Liver (tissue), 9 donors: ENCODE results near the gene FBN1. TPM values are rescaled to one million over a fixed set of nuclear protein-coding genes. Genes with fewer than 3 reads are reported as not detected.

Experiments
- DNase-seq: peaks from one replicate; pipeline ENCODE4 v3.0.0-alpha.2; 2017; ENCODE audit warnings: low spot score
- H3K27ac ChIP-seq, 2 donors: one replicate each; pipeline ENCODE4 v1.7.0; 2013; ENCODE audit warnings: inconsistent platforms in 2 of 2, low read length in 2 of 2, control low read depth in 1 of 2, low read depth in 1 of 2, mild to moderate bottlenecking in 1 of 2
- H3K27me3 ChIP-seq, 4 donors: one replicate each; pipeline versions ENCODE4 v1.6.1 to v1.7.0; 2013; ENCODE audit warnings: low read length in 3 of 4, inconsistent platforms in 1 of 4, mild to moderate bottlenecking in 1 of 4, moderate library complexity in 1 of 4; ENCODE audit not compliant: control insufficient read depth in 4 of 4, insufficient read depth in 4 of 4
- H3K36me3 ChIP-seq, 4 donors: one replicate each; pipeline versions ENCODE4 v1.6.1 to v1.7.0; 2013; ENCODE audit warnings: low read length in 3 of 4, mild to moderate bottlenecking in 3 of 4, low read depth in 1 of 4, moderate library complexity in 1 of 4; ENCODE audit not compliant: control insufficient read depth in 4 of 4, insufficient read depth in 3 of 4
- H3K4me1 ChIP-seq, 4 donors: one replicate each; pipeline versions ENCODE4 v1.6.1 to v1.7.0; 2013; ENCODE audit warnings: low read length in 3 of 4, mild to moderate bottlenecking in 3 of 4, moderate library complexity in 1 of 4; ENCODE audit not compliant: control insufficient read depth in 4 of 4, insufficient read depth in 4 of 4
- H3K4me3 ChIP-seq, 3 donors: one replicate each; pipeline versions ENCODE4 v1.6.1 to v1.7.0; 2013; ENCODE audit warnings: low read length in 3 of 3, control low read depth in 1 of 3, low read depth in 1 of 3, mild to moderate bottlenecking in 1 of 3
- H3K9ac ChIP-seq, 2 donors: one replicate each; pipeline ENCODE4 v1.7.0; 2013; ENCODE audit warnings: low read length in 2 of 2, mild to moderate bottlenecking in 2 of 2, moderate library complexity in 2 of 2, control low read depth in 1 of 2, low read depth in 1 of 2
- H3K9me3 ChIP-seq, 4 donors: one replicate each; pipeline versions ENCODE4 v1.6.1 to v1.7.0; 2013; ENCODE audit warnings: low read length in 3 of 4; ENCODE audit not compliant: control insufficient read depth in 4 of 4
- EGR1 ChIP-seq, 2 donors: IDR thresholded peaks; 2 replicates each; pipeline ENCODE4 v1.6.1; 2016 to 2018; ENCODE audit warnings: antibody characterized with exemption in 2 of 2, low read depth in 2 of 2
- FOXA1 ChIP-seq: IDR thresholded peaks from 2 replicates; pipeline ENCODE4 v1.6.1; 2016; ENCODE audit warnings: antibody characterized with exemption
- FOXA2 ChIP-seq: IDR thresholded peaks from 2 replicates; pipeline ENCODE4 v1.6.1; 2016; ENCODE audit warnings: antibody characterized with exemption
- HNF4A ChIP-seq, 2 donors: conservative IDR thresholded peaks; 2 replicates each; pipeline ENCODE4 v1.6.1; 2016; ENCODE audit warnings: antibody characterized with exemption in 2 of 2, mild to moderate bottlenecking in 2 of 2
- HNF4G ChIP-seq: IDR thresholded peaks from 2 replicates; pipeline ENCODE4 v1.6.1; 2016; ENCODE audit warnings: antibody characterized with exemption
- JUND ChIP-seq, 2 donors: IDR thresholded peaks; 2 replicates each; pipeline ENCODE4 v1.6.1; 2016; ENCODE audit warnings: antibody characterized with exemption in 2 of 2
- NR2F2 ChIP-seq: IDR thresholded peaks from 2 replicates; pipeline ENCODE4 v1.6.1; 2016; ENCODE audit warnings: antibody characterized with exemption
- RAD21 ChIP-seq, 2 donors: IDR thresholded peaks; 2 replicates each; pipeline ENCODE4 v1.6.1; 2016; ENCODE audit warnings: antibody characterized with exemption in 2 of 2, mild to moderate bottlenecking in 2 of 2
- RXRA ChIP-seq, 2 donors: IDR thresholded peaks; 2 replicates each; pipeline ENCODE4 v1.6.1; 2017 to 2018; ENCODE audit warnings: antibody characterized with exemption in 2 of 2, mild to moderate bottlenecking in 1 of 2
- SP1 ChIP-seq: IDR thresholded peaks from 2 replicates; pipeline ENCODE4 v1.6.1; 2018; ENCODE audit warnings: antibody characterized with exemption, mild to moderate bottlenecking
- TAF1 ChIP-seq: conservative IDR thresholded peaks from 2 replicates; pipeline ENCODE4 v1.6.1; 2016; ENCODE audit warnings: antibody characterized with exemption, mild to moderate bottlenecking
- YY1 ChIP-seq: IDR thresholded peaks from 2 replicates; pipeline ENCODE4 v1.6.1; 2016; ENCODE audit warnings: antibody characterized with exemption, mild to moderate bottlenecking
- WGBS: extraction: QIAGEN DNeasy Blood & Tissue Kit; methylation state at CpG from one replicate; pipeline ENCODE4 v1.1.7; 2013; 5-methylcytosine and 5-hydroxymethylcytosine counted together
- polyA plus RNA-seq, 2 donors: library from polyadenylated mRNA; stranded (reverse) in 1 of 2; unstranded in 1 of 2; fragments of 200-250 nt in 1 of 2; fragments of >200 nt in 1 of 2; fragmentation: Nextera tagmentation in 1 of 2; extraction: Ambion mirVana in 1 of 2; gene quantifications; one replicate each; pipeline versions ENCODE4 v1.2.1 to v1.2.3, GENCODE V29; 2013 to 2015
- total RNA-seq, 2 donors: library from RNA; depleted of rRNA; stranded (reverse); fragments of >200 nt; gene quantifications; one replicate each; pipeline ENCODE4 v1.2.3, GENCODE V29; 2014
- TF ChIP-seq, protein P1 (sequence below): IDR thresholded peaks from 2 replicates; pipeline ENCODE4 v1.6.1; 2016; ENCODE audit warnings: antibody characterized with exemption
- TF ChIP-seq, protein P2 (sequence below): IDR thresholded peaks from 2 replicates; pipeline ENCODE4 v1.6.1; 2016; ENCODE audit warnings: antibody characterized with exemption, mild to moderate bottlenecking
- TF ChIP-seq, protein P3 (sequence below): IDR thresholded peaks from 2 replicates; pipeline ENCODE4 v1.6.1; 2016; ENCODE audit warnings: antibody characterized with exemption
- TF ChIP-seq, protein P4 (sequence below): IDR thresholded peaks from 2 replicates; pipeline ENCODE4 v1.6.1; 2016; ENCODE audit warnings: antibody characterized with exemption
- donor health status: healthy.
- donor health status: healthy.
- donor health status: healthy.
- donor health status: healthy.
- donor health status: healthy.

Gene FBN1
- total and polyA plus RNA-seq, 4 donors = 1.3 to 20.1 (median 12.4) TPM

DNA sequence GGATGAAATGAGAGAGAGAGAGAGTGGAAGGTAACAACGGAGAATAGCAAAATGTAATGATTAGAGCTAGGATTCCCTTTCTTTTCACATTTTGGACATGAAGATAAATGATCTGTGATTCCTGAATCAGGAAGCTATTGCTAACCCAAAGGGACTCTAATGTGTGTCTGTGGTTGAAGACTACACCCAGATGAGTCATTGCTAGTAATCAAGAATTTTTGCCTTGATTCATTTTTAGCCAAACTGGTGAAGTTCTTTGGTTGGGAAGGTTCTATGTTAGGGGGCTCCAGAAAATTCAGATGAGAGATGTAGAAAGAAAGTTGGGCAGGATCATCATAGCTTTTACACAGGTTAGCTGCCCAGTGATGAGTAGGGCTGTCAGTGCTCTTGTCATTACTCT is 197.9 kb downstream of the FBN1 start:
- H3K27ac ChIP-seq = no peak overlapping the region
- WGBS = 90% methylated on average over 1 of the region's 1 CpG

DNA sequence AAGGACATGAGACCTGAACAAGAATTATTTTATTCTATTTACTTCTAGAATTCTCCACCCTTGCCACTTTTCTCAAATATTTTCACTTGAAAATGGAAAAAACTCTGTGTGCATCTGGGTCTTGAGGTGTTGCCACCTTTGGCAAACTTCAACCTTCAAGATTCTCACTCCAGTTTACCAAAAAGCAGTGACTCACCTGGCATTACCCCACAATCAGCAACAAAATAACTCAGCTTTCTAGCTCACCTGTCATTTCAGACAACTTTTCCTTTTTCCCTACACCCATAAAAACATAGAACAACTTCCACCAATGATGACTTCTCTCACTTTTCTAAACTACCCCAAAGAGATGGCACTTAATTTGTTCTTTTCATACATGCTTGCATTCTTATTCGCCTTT is 198.5 kb downstream of the FBN1 start:
- Histone ChIP-seq H3K4me3 (no peak overlapping the region), H3K27ac (no peak overlapping the region), H3K27me3 (no peaks in the 10 kb centered on the region), H3K9ac (no peak overlapping the region), H3K9me3 (no peaks in the 10 kb centered on the region), H3K4me1 (no peaks in the 10 kb centered on the region), H3K36me3 (no peaks in the 10 kb centered on the region)
- WGBS = 98% methylated on average over 1 of the region's 1 CpG
- no peak for DNase-seq
- no peak for TF ChIP-seq YY1
- no peak for TF ChIP-seq HNF4A (conservative IDR thresholded peaks at IDR 0.05)
- TF ChIP-seq RAD21 (IDR thresholded peaks at IDR 0.05) = no peak
- no peak for TF ChIP-seq RXRA (IDR thresholded peaks at IDR 0.05)
- TF ChIP-seq FOXA1 = no peak
- no peak for TF ChIP-seq HNF4G
- TF ChIP-seq EGR1 (IDR thresholded peaks at IDR 0.05; ENCODE audit: low read depth in 2 of 2) = no peak
- TF ChIP-seq, protein P1, sequence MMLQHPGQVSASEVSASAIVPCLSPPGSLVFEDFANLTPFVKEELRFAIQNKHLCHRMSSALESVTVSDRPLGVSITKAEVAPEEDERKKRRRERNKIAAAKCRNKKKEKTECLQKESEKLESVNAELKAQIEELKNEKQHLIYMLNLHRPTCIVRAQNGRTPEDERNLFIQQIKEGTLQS = no peak
- no peak for TF ChIP-seq TAF1
- no peak for TF ChIP-seq SP1
- TF ChIP-seq, protein P2, sequence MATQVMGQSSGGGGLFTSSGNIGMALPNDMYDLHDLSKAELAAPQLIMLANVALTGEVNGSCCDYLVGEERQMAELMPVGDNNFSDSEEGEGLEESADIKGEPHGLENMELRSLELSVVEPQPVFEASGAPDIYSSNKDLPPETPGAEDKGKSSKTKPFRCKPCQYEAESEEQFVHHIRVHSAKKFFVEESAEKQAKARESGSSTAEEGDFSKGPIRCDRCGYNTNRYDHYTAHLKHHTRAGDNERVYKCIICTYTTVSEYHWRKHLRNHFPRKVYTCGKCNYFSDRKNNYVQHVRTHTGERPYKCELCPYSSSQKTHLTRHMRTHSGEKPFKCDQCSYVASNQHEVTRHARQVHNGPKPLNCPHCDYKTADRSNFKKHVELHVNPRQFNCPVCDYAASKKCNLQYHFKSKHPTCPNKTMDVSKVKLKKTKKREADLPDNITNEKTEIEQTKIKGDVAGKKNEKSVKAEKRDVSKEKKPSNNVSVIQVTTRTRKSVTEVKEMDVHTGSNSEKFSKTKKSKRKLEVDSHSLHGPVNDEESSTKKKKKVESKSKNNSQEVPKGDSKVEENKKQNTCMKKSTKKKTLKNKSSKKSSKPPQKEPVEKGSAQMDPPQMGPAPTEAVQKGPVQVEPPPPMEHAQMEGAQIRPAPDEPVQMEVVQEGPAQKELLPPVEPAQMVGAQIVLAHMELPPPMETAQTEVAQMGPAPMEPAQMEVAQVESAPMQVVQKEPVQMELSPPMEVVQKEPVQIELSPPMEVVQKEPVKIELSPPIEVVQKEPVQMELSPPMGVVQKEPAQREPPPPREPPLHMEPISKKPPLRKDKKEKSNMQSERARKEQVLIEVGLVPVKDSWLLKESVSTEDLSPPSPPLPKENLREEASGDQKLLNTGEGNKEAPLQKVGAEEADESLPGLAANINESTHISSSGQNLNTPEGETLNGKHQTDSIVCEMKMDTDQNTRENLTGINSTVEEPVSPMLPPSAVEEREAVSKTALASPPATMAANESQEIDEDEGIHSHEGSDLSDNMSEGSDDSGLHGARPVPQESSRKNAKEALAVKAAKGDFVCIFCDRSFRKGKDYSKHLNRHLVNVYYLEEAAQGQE = no peak
- TF ChIP-seq NR2F2 = no peak
- TF ChIP-seq, protein P3, sequence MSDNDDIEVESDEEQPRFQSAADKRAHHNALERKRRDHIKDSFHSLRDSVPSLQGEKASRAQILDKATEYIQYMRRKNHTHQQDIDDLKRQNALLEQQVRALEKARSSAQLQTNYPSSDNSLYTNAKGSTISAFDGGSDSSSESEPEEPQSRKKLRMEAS = no peak
- TF ChIP-seq FOXA2 = no peak
- TF ChIP-seq, protein P4, sequence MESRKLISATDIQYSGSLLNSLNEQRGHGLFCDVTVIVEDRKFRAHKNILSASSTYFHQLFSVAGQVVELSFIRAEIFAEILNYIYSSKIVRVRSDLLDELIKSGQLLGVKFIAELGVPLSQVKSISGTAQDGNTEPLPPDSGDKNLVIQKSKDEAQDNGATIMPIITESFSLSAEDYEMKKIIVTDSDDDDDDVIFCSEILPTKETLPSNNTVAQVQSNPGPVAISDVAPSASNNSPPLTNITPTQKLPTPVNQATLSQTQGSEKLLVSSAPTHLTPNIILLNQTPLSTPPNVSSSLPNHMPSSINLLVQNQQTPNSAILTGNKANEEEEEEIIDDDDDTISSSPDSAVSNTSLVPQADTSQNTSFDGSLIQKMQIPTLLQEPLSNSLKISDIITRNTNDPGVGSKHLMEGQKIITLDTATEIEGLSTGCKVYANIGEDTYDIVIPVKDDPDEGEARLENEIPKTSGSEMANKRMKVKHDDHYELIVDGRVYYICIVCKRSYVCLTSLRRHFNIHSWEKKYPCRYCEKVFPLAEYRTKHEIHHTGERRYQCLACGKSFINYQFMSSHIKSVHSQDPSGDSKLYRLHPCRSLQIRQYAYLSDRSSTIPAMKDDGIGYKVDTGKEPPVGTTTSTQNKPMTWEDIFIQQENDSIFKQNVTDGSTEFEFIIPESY = no peak
- TF ChIP-seq JUND (IDR thresholded peaks at IDR 0.05) = no peak

More for the DNA sequence above, 197.9 kb downstream of the FBN1 start:
- H3K4me1 ChIP-seq = no peaks in the 10 kb centered on the region
- H3K36me3 ChIP-seq = no peaks in the 10 kb centered on the region
- H3K9ac ChIP-seq = no peak overlapping the region
- no peaks in the 10 kb centered on the region for H3K9me3 ChIP-seq
- DNase-seq = no peak
- H3K4me3 ChIP-seq = no peak overlapping the region
- TF ChIP-seq, protein P2 = no peak
- TF ChIP-seq YY1 (no peak), FOXA1 (no peak), FOXA2 (no peak), HNF4A (conservative IDR thresholded peaks at IDR 0.05) (no peak)
- TF ChIP-seq, protein P4 = no peak
- TF ChIP-seq, protein P3 = no peak
- no peaks in the 10 kb centered on the region for H3K27me3 ChIP-seq
